HG03469 (cell line): ENCODE measurements around the gene RIMBP2.

Source experiments
- ATAC-seq: cut with Tn5 transposase; IDR thresholded peaks from one replicate; pipeline ENCODE4 v1.9.1; 2021; ENCODE audit warnings: mild to moderate bottlenecking, moderate library complexity, moderate number of reproducible peaks; ENCODE audit not compliant: unreplicated experiment

The RIMBP2 gene

DNA sequence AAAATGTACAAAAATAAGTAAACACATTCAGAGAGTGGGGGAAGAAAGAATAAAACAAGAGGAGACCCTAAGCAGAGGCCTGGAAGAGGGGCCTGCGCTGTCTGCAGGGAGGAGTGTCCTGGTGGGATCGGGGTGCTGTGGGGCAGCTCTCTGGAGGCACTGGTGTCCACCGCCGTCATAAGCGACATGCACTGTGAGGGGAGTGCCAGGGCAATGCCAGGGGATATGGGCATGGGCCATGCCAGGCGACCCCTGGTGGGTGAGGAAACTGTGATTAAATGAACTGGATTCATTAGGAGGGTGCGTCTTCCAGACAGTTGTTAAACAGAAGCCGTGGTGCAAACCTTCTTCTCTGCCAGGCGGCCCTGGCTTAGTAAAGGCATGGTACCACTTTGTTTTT, 261.8 kb downstream of the RIMBP2 start:
- no peak for ATAC-seq

DNA sequence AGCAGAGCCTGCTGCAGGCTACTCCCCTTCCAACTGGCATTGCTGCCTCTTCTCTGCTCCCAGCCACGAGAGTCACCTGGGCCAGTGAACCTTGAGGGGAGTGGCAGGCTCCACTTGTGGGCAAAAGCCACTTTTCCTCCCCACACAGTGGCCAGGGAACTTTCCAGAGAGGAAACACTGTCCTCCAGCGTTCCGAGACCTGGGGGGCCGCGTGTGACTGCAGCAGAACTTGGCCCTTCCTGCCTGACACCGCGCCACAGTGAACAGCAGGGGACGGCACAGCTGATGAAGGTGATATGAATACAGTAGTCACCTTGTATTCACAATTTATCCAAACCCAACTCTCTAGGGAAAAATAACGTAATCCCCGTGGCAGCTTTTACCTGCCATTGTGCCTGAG, 263.6 kb downstream of the RIMBP2 start:
- no peak for ATAC-seq

DNA sequence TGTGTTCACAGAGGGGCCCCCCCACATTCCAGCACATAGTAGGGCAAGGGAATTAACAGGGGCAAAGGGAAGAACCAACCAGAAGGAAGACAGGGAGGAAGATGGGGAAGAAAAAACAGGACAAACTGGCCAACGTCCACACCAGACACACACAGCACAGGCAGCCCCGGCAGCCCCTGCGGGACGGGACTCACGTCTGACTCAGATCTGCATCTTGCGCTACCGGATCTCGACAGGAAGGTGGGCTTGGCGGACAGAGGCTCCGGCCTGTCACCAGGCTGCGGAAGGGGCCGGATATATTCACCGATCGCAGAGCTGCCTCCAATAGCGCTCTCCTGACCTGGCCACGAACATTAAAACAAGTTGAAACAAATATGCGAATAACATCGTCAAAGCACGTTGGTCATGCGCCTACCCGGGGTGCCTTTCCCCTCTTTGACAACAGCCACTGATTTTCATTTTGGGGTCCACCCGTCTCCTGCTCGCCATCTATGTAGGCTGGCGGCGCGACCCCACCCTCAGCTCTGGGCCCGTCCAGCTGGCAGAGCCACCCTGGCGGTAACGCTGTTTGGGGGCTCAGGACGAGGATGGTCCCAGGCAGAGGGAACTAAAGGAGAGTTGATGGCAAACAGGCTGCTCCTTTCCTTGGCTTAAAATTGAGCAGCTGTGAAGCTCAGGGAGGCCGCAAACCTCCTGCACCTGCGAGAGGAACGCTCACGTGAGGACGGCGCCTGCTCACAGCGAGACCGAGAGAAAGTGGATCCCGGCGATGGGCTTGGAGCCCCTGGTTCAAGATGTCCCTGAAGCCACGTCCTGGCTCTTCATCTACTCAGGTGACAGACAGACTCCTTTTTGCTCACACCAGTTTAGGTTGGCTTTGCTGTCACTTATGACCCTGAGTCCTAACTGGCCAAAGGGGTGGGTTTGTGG, 264.8 kb downstream of the RIMBP2 start:
- no peak for ATAC-seq

DNA sequence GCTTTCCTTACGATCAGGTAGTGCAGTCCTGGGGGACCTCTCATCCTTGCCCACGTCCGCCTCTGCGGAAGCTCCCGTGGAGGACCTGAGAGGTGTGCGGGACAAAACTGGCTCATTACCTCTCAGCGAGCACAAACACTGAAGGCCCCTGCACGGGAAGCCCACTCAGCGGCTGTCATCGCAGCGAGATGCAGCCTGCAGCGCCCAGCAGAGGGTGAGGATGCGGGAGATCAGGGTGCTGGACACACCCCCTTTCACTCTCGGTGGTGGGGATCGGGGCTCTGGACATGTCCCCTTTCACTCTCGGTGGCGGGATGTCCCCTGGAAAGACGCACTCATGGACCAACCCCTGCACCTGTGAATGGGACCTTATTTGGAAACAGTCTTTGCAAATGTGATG, 266.8 kb downstream of the RIMBP2 start:
- ATAC-seq = no peak

DNA sequence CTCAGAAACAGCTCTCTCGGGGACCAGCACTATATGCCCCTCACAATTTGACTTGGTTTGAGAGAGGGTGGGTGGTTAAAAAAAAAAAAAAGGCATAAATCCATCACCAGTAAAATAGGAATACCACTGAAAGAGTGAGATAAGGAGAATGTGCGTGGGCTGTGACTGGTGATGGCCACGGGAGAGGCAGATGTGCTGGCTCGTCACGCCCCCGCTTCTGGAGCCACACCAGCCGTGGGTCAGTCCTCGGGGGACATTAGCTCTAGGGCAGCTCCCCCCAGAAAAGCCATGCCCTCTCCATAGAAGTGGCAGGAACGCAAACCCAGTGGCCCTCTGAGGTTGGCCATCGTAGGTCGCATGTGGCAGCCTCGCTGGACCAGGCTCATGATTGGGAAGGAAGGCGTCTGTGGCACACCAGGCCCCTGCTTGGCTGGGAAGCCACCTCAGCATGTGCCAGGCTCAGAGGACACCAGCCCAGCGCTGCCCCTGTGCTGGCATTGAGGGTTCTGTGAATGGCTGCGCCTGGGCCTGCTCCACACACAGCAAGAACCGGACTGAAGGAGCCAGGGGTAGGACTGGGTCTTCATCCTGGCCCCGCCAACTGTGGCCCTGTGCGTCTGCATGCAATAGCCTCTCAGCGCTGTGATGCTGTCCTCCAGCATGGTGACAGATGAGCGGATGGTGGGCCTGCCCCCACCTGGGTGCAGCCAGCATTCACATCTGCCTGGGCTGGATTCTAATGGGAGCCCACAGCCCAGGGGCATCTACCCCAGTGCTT, 267.9 kb downstream of the RIMBP2 start:
- ATAC-seq = no peak

DNA sequence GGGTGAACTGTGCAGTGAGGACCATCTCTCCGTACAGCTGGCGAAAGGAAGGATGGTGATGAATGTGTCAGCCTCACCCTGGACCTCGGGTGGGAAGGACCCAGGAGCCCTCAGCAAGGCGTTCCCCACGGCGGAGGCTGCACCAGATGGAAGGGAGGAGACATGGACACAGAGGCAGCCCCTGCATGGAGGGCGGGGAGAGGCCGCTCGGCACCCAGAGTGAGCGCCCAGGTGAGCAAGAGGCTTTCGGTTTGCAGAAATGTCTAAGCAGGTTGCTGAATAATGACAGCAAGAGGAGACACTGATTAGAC, 268.5 kb downstream of the RIMBP2 start:
- ATAC-seq = no peak

DNA sequence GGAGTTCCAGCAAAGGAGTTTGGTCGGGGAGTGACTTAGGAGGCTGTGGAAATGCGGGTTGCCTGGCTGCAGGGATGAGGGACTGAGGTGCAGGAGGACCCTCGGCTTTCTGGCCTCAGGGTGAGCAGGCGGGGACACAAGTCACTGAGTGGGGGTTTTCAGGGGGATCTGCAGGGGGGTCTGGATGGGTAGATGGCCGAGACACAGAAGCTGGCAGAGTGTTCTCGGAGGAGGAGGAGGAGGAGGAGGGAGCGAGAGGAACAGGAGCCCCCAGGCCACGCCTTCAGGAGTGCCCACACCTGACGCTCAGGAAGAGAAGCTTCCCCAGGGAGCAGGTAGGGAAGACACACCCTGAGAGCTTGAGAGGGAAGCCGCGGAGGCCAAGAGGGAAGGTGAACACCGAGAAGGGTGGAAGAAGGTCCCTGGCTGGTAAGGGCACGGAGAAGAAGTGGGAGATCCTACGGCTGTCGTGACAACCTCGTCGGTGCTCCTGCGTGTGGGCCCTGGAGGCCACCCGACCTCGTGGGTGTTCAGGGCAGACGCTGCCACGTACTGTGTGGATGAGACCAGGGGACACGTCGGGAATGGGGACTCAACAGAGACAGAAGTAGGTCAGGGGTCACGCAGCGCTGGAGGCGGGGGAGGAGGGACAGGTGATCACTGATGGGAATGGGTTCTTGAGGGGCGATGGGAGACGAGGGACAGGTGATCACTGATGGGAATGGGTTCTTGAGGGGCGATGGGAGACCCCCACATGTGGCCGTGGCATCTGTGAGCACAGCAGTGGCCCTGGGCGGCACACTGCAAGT, 269.0 kb downstream of the RIMBP2 start:
- ATAC-seq = no peak

DNA sequence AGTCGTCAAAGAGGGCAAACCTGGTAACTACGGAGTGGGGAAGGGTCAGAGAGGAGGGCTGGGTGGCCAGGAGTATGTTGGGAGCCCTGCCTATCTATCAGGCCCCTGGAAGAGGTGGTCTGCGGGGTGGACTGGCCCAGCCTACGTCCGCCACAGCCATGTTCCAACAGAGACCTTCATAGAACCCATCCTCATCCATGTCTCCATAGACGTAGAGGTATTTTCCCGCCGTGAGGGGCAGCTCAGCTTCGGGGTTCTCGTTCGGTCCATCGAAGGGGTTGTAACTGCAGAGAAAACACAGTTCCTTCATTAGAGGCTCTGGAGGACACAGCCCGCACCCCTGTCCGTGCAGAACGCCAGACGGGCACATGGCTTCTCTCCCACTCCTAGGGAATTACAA, 271.1 kb downstream of the RIMBP2 start:
- ATAC-seq = no peak

DNA sequence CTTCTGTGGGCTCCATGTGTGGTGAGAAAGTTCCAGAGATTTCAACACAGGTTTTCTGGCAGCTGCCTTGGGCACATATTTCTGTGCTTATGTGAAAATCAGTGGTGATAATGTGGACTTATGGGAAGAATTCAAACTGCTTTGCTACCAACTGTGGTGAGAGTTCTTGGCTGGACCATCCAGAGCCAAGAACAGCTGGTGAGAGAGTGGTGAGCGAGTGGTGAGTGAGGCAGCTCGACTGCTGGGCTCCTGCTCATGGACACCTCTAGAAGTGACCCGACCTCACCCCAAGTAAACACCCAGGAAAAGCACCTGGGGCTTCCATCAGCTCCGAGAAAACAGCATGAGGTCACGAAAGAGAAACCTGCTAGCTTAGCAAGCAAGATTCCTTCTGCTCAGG, 272.0 kb downstream of the RIMBP2 start:
- no peak for ATAC-seq

DNA sequence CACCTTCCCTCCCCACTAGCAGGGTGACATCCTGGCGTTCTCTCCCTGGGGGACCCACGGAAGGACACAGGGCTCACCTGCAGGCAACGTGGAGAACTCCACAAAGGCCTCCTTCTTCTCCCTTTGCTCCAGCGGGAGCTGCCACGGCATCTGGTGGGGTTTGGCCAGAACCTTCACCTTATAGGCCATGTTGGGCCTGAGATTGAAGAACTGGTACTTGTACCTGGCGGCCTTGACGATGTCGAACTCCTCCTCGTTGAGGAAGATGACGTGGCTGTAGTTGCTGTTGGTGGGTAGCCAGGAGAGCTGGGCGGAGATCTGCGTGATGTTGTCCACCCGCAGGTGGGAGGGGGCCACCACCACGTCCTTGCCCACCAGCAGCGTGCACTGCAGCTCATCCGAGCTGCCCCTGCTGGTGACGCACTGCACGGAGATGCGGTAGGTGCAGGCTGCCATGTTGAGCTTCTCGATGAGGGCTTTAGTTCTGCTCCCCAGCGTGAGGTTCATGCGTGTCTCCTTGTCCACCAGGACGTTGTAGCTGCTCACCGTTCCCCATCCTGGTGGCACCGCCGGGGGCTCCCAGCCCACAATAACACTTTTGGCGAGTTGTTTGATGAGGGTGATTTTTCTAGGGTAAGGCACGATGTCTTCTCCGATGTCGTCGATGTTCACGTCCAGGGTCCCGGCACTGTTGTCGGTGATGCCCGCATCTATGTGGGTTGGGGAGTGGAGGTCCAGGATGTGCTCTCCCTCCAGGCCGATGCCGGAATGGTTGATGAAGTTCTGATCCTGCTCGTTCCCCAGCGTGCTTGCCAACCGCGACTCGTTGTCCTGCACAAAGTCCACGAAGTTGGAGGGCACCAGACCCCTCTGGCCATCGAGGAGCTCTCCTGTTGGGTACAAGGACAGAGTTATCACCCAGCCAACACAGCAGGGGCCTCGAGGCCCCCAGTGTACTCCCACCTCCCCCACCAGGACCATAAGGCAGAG, 274.0 kb downstream of the RIMBP2 start:
- ATAC-seq = no peak

DNA sequence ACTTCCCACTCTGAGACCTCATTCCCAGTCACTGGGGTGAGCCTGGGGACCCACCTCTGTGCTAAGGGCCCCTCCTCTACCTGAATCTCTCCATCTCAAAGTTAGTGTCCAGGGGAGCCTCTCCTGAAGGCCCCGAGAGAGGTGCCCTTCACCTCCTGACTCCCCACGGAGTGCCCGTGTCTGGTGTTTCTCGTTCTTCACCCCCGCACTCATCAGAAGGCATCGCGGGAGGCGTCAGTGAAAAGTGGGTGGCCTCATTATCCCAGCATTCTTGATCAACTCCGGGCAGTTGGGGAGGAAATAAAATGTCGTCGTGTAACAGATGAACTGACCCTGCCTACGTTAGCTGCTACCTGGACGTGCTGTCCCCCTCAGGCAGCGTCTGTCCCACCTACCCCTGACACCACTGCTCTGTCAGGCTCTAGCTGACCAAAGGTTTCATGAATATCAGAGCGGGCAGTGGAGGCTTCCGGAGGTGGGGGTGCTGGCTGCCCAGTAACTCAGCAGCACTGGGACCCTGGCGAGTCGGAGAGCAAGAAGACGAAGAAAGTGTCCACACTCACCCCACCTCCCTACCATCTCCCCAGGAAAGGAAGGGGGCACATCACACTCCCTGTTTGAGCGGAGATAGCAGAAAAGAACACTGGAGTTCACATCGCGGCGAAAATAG, 275.6 kb downstream of the RIMBP2 start:
- no peak for ATAC-seq

DNA sequence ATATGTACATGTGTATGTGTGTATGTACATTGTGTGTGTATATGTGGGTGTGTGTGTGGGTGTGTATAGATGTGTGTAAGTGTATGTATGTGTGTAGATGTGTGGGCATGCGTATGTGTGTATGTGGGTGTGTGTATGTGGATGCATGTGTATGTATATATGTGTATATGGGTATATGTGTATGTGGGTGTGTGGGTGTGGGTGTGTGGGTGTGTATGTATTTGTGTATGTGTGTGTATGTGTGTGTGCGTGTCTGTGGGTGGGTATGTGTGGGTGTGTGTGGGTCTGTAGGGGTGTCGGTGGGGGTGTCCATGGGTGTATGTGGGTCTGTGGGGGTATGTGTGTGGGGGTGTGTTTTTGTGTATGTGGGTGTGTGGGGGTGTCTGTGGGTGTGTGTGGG, 276.8 kb downstream of the RIMBP2 start:
- ATAC-seq = no peak

DNA sequence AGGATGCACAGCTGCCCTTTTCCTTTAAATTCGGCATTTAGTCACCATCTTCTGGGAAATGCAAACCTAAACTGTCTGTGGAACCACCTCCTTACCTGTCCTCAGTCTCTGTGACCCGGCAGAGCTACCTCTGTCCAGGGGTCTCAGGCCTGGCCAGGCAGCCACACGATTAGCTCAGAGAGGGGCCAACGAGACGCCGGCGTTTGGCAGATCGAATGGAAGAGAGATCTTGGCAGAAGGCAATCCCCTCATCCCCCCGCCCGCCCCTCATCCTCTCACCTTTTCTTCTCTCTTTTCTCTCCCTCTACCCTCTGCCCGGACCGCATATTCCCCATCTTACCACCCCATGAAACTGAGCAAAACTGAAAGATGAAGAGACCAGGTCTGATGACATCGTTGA, 277.4 kb downstream of the RIMBP2 start:
- no peak for ATAC-seq

DNA sequence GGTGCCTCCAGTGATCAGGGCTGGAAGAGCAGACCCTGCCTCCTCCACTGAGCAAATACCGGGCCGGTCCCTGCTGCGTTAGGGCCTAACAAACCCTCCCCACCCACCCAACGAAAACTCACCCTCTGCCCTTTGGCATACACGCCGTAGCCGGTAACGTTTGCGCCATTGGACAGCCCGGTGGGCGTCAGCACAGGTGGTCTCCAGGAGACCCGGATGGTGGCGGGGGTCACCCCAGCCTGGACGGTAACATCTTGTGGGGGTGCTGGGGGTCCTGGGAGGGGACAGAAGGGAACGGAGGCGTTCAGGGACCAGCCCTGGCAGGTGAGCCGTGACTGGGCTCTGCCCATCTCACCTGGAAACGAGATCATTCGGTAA, 277.9 kb downstream of the RIMBP2 start:
- no peak for ATAC-seq

DNA sequence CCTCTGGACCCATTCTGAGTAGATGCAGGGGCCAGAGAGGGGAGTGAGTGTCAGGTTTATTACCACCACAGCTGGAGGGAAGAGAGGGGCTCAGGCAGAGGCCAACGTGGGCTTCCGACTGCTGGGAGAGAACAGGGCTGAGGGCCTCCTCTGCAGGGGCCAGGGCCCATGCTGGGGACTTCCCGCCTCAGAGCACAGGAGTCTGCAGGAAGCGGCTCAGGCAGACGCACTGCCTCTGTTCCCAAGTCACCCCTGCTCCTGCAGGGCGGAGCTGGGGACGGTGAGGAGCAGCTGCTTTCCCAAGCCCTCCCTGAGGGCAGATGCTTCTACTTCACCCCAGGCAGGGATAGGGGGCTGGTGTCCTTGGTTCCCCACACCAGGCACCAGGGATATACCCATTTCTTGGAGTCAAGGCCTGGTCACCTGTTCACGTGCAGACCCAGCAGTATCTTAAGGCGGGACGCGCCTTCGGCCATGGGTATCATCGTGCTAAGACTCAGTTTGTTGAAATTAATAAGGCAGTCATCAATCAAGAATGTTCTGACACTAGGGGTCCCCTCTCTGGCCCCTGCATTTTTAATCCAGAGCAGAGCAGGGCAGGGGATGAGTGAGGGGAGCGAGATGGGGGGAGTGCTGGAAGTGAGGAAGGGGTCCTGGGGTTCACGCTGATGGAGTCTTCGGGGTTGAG, 278.4 kb downstream of the RIMBP2 start:
- ATAC-seq = no peak

DNA sequence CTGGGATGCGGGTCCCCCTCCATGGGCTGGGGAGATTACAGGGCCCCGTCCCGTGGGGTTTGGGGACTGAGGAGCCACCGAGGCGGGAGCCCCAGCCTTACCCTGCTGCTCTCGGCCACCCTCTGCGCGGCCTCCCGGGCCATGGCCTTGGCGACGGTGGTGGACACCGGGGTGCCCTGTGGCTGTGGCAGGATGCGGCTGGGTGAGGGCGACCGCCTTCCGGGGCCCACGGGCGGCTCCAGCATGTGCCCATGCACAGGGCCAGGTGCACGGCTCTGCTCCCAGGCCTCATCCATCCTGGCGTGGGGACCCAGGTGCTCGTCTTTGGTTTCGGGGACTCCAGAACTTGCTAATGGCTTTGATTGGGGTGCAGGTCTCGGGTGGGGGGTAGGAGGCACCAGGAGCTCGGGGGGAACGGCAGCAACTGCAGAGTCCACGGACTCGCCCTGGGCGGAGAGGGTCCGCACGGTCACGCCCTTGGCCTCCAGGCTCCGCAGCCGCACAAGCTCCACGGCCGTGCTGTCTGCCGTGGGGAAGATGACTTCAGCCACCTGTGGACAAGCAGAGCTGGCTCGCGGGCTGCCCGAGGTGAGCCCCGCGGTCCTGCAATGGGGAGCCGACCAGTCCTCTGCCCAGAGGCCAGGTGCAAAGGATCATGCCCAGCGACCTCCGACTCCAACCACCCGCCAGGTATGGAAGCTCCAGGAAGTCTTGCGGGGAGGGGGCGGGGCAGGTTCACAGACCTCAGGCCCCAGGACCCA, 279.2 kb downstream of the RIMBP2 start:
- ATAC-seq = no peak

DNA sequence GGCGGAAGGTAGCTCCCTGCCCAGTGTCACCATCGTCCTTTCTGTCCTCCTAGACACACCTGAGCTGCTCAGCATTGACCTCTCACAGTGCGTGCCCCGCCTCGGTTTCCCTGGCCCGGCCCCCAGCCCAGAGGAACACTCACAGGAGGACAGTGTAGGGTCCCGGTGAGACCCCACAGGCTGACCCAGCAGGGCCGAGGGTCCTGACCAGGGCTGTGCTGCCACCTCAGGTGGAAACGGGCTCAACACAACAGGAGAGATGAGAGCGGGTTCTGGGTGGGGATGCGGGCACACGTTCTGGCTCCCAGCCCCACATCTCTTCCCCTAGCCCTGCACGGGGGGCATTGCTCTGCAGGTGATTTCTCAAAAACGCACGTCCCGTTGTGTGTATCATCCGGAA, 280.3 kb downstream of the RIMBP2 start:
- no peak for ATAC-seq

DNA sequence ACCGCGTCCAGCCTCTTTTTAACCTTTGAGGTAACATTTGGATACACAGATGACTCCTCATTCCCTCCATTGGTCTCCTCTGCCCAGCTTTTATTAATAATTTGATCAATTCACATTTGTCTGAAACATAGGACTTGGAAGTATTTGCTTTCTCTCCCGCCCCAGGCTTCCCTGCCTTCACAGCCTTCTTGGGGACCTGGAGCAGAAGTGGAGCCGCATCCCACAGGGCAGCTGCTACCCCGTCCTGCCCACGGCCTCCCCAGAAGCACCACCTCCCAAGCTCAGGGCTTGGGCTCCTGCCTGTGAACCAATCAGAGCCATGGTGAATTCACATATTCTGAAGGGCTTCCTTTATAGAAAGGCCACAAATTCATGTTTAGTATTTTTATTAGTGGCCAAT, 280.8 kb downstream of the RIMBP2 start:
- no peak for ATAC-seq
